Measurements from ENCODE around the gene MNAT1.

The MNAT1 gene

GRCh38 chr14:60933920-60934655, 199.5 kb downstream of the MNAT1 start:
- DNase-seq (ENCODE audit: low spot score) (no peak), ATAC-seq (ENCODE audit: low read depth) (no peak)
- TF ChIP-seq CTCF (IDR thresholded peaks at IDR 0.05; ENCODE audit: poor library complexity, severe bottlenecking) = no peak
- Histone ChIP-seq H3K4me3 (ENCODE audit: severe bottlenecking) (no peak overlapping the region), H3K9me3 (ENCODE audit: severe bottlenecking) (peaks cover 2% of the 10 kb centered on the region), H3K4me1 (ENCODE audit: insufficient read depth, poor library complexity, severe bottlenecking) (no peaks in the 10 kb centered on the region), H3K27me3 (ENCODE audit: insufficient read depth, poor library complexity, severe bottlenecking) (no peaks in the 10 kb centered on the region), H3K27ac (ENCODE audit: poor library complexity, severe bottlenecking) (no peak overlapping the region), H3K36me3 (ENCODE audit: low read depth) (no peaks in the 10 kb centered on the region)

GRCh38 chr14:60935319-60935718, 200.8 kb downstream of the MNAT1 start:
- Histone ChIP-seq H3K4me3 (ENCODE audit: severe bottlenecking) (no peak overlapping the region), H3K36me3 (ENCODE audit: low read depth) (no peaks in the 10 kb centered on the region), H3K4me1 (ENCODE audit: insufficient read depth, poor library complexity, severe bottlenecking) (no peaks in the 10 kb centered on the region), H3K27me3 (ENCODE audit: insufficient read depth, poor library complexity, severe bottlenecking) (no peaks in the 10 kb centered on the region), H3K9me3 (ENCODE audit: severe bottlenecking) (peaks cover 2% of the 10 kb centered on the region), H3K27ac (ENCODE audit: poor library complexity, severe bottlenecking) (no peak overlapping the region)
- TF ChIP-seq CTCF (IDR thresholded peaks at IDR 0.05; ENCODE audit: poor library complexity, severe bottlenecking) = no peak
- ATAC-seq (ENCODE audit: low read depth) (no peak), DNase-seq (ENCODE audit: low spot score) (no peak)

GRCh38 chr14:60943637-60944032, 209.1 kb downstream of the MNAT1 start:
- TF ChIP-seq CTCF (IDR thresholded peaks at IDR 0.05; ENCODE audit: poor library complexity, severe bottlenecking) = no peak
- no peaks in the 10 kb centered on the region for H3K36me3 ChIP-seq (ENCODE audit: low read depth)
- H3K27me3 ChIP-seq (ENCODE audit: insufficient read depth, poor library complexity, severe bottlenecking) = no peaks in the 10 kb centered on the region
- no peak overlapping the region for H3K4me3 ChIP-seq (ENCODE audit: severe bottlenecking)
- H3K4me1 ChIP-seq (ENCODE audit: insufficient read depth, poor library complexity, severe bottlenecking) = no peaks in the 10 kb centered on the region
- ATAC-seq (ENCODE audit: low read depth) = no peak
- DNase-seq (ENCODE audit: low spot score) = no peak
- no peaks in the 10 kb centered on the region for H3K9me3 ChIP-seq (ENCODE audit: severe bottlenecking)
- no peak overlapping the region for H3K27ac ChIP-seq (ENCODE audit: poor library complexity, severe bottlenecking)

- no peaks in the 10 kb centered on the region for H3K9me3 ChIP-seq (ENCODE audit: severe bottlenecking)
- no peak overlapping the region for H3K27ac ChIP-seq (ENCODE audit: poor library complexity, severe bottlenecking)
- H3K4me1 ChIP-seq (ENCODE audit: insufficient read depth, poor library complexity, severe bottlenecking) = no peaks in the 10 kb centered on the region
- no peak for ATAC-seq (ENCODE audit: low read depth)
- no peaks in the 10 kb centered on the region for H3K27me3 ChIP-seq (ENCODE audit: insufficient read depth, poor library complexity, severe bottlenecking)
- DNase-seq (ENCODE audit: low spot score) = no peak
- no peak for TF ChIP-seq CTCF (IDR thresholded peaks at IDR 0.05; ENCODE audit: poor library complexity, severe bottlenecking)
- no peaks in the 10 kb centered on the region for H3K36me3 ChIP-seq (ENCODE audit: low read depth)
- no peak overlapping the region for H3K4me3 ChIP-seq (ENCODE audit: severe bottlenecking)
Observed at GRCh38 chr14:60944204-60944603, 209.6 kb downstream of the MNAT1 start.

GRCh38 chr14:60945984-60946383, 211.4 kb downstream of the MNAT1 start:
- Histone ChIP-seq H3K4me3 (ENCODE audit: severe bottlenecking) (no peak overlapping the region), H3K4me1 (ENCODE audit: insufficient read depth, poor library complexity, severe bottlenecking) (no peaks in the 10 kb centered on the region), H3K36me3 (ENCODE audit: low read depth) (no peaks in the 10 kb centered on the region), H3K27me3 (ENCODE audit: insufficient read depth, poor library complexity, severe bottlenecking) (no peaks in the 10 kb centered on the region), H3K27ac (ENCODE audit: poor library complexity, severe bottlenecking) (no peak overlapping the region), H3K9me3 (ENCODE audit: severe bottlenecking) (no peaks in the 10 kb centered on the region)
- no peak for DNase-seq (ENCODE audit: low spot score)
- ATAC-seq (ENCODE audit: low read depth) = no peak
- no peak for TF ChIP-seq CTCF (IDR thresholded peaks at IDR 0.05; ENCODE audit: poor library complexity, severe bottlenecking)

Data from RWPE2 (cell line).